ENCODE results near the gene KCNIP4. TPM values are rescaled to one million over a fixed set of nuclear protein-coding genes. Genes with fewer than 3 reads are reported as not detected.

KCNIP4 gene
- total RNA-seq, 1 donor: not detected

DNA sequence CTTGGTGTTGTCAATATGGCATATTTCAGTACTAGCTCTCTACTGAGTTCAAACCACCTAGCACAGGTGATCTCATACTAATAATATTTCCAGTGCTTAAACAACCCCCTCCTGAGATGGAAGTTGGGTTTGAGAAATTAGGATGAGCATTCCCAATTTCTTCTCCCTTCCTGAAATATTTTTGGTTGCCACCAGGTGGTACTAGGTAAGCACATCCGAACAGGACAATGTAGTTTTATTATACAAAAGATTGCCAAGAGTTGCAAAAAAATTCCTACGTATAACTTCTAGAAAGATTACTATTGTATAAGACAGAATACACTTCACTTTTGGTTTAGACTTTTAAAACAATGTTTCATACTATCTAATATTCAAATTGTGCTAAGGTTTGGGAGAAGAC is 763.8 kb downstream of the KCNIP4 start:
- Histone ChIP-seq H3K36me3 (ENCODE audit: insufficient read depth, low read length) (no peaks in the 10 kb centered on the region), H3K27ac (ENCODE audit: low read depth, low read length) (no peak overlapping the region), H3K4me1 (ENCODE audit: insufficient read depth, low read length) (no peaks in the 10 kb centered on the region), H3K79me2 (ENCODE audit: insufficient read depth, low read length) (no peaks in the 10 kb centered on the region), H3K4me3 (ENCODE audit: insufficient read depth, low read length) (no peak overlapping the region), H4K20me1 (ENCODE audit: insufficient read depth, low read length) (no peaks in the 10 kb centered on the region), H2AFZ (ENCODE audit: low read length) (no peak overlapping the region), H3K4me2 (ENCODE audit: insufficient read depth, low read length) (no peak overlapping the region), H3K27me3 (ENCODE audit: insufficient read depth, low read length) (no peaks in the 10 kb centered on the region), H3K9me3 (ENCODE audit: low read depth, low read length) (no peaks in the 10 kb centered on the region)
- no peak for TF ChIP-seq CTCF (IDR thresholded peaks at IDR 0.05; ENCODE audit: extremely low read depth, low read depth, low read length)
- DNase-seq (ENCODE audit: insufficient read length, low spot score, missing footprints): no peak

- TF ChIP-seq CTCF (IDR thresholded peaks at IDR 0.05; ENCODE audit: extremely low read depth, low read depth, low read length): no peak
- Histone ChIP-seq H3K9me3 (ENCODE audit: low read depth, low read length) (no peaks in the 10 kb centered on the region), H2AFZ (ENCODE audit: low read length) (no peak overlapping the region), H3K27ac (ENCODE audit: low read depth, low read length) (no peak overlapping the region), H3K36me3 (ENCODE audit: insufficient read depth, low read length) (no peaks in the 10 kb centered on the region), H3K4me3 (ENCODE audit: insufficient read depth, low read length) (no peak overlapping the region), H3K27me3 (ENCODE audit: insufficient read depth, low read length) (no peaks in the 10 kb centered on the region), H3K79me2 (ENCODE audit: insufficient read depth, low read length) (no peaks in the 10 kb centered on the region), H3K4me2 (ENCODE audit: insufficient read depth, low read length) (no peak overlapping the region), H3K4me1 (ENCODE audit: insufficient read depth, low read length) (no peaks in the 10 kb centered on the region), H4K20me1 (ENCODE audit: insufficient read depth, low read length) (no peaks in the 10 kb centered on the region)
- DNase-seq (ENCODE audit: insufficient read length, low spot score, missing footprints): no peak
Measured at GRCh38 chr4:21181716-21182115, 766.9 kb downstream of the KCNIP4 start.

GRCh38 chr4:21177871-21178270 is 770.7 kb downstream of the KCNIP4 start:
- DNase-seq (ENCODE audit: insufficient read length, low spot score, missing footprints): no peak
- TF ChIP-seq CTCF (IDR thresholded peaks at IDR 0.05; ENCODE audit: extremely low read depth, low read depth, low read length): no peak
- Histone ChIP-seq H4K20me1 (ENCODE audit: insufficient read depth, low read length) (no peaks in the 10 kb centered on the region), H3K4me2 (ENCODE audit: insufficient read depth, low read length) (no peak overlapping the region), H3K4me1 (ENCODE audit: insufficient read depth, low read length) (no peaks in the 10 kb centered on the region), H3K27me3 (ENCODE audit: insufficient read depth, low read length) (no peaks in the 10 kb centered on the region), H3K9me3 (ENCODE audit: low read depth, low read length) (no peaks in the 10 kb centered on the region), H2AFZ (ENCODE audit: low read length) (no peak overlapping the region), H3K27ac (ENCODE audit: low read depth, low read length) (no peak overlapping the region), H3K79me2 (ENCODE audit: insufficient read depth, low read length) (no peaks in the 10 kb centered on the region), H3K36me3 (ENCODE audit: insufficient read depth, low read length) (no peaks in the 10 kb centered on the region), H3K4me3 (ENCODE audit: insufficient read depth, low read length) (no peak overlapping the region)

DNA sequence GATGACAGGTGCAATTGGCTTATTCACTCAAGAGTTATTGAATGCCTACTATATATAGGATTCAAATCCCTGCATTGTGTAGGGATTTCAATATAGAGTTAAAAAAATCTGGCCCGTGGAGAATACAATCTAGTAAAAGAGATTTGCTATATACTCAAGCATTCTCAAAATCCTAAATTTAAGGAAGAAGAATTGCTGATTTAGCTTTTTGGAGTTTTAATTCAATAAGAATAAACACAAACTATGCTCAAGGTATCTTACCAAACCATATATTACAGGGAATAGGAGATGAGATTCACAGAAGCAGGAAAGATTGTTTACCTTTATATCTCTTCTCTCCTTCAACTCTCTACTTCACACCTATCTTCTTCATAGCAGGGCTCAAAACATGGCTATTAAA is 771.5 kb downstream of the KCNIP4 start:
- H3K4me3 ChIP-seq (ENCODE audit: insufficient read depth, low read length): no peak overlapping the region
- H4K20me1 ChIP-seq (ENCODE audit: insufficient read depth, low read length): no peaks in the 10 kb centered on the region
- H3K79me2 ChIP-seq (ENCODE audit: insufficient read depth, low read length): no peaks in the 10 kb centered on the region
- no peak for TF ChIP-seq CTCF (IDR thresholded peaks at IDR 0.05; ENCODE audit: extremely low read depth, low read depth, low read length)
- no peak overlapping the region for H3K4me2 ChIP-seq (ENCODE audit: insufficient read depth, low read length)
- DNase-seq (ENCODE audit: insufficient read length, low spot score, missing footprints): no peak
- no peaks in the 10 kb centered on the region for H3K27me3 ChIP-seq (ENCODE audit: insufficient read depth, low read length)
- no peaks in the 10 kb centered on the region for H3K4me1 ChIP-seq (ENCODE audit: insufficient read depth, low read length)
- no peaks in the 10 kb centered on the region for H3K9me3 ChIP-seq (ENCODE audit: low read depth, low read length)
- H2AFZ ChIP-seq (ENCODE audit: low read length): no peak overlapping the region
- H3K27ac ChIP-seq (ENCODE audit: low read depth, low read length): no peak overlapping the region
- no peaks in the 10 kb centered on the region for H3K36me3 ChIP-seq (ENCODE audit: insufficient read depth, low read length)
